HG03045 (cell line): Measurements from ENCODE around the gene HEATR9.

Experiments used
- ATAC-seq: cut with Tn5 transposase; IDR thresholded peaks from one replicate; pipeline ENCODE4 v1.9.1; 2021; ENCODE audit warnings: mild to moderate bottlenecking, moderate library complexity; ENCODE audit not compliant: unreplicated experiment

Gene HEATR9

DNA sequence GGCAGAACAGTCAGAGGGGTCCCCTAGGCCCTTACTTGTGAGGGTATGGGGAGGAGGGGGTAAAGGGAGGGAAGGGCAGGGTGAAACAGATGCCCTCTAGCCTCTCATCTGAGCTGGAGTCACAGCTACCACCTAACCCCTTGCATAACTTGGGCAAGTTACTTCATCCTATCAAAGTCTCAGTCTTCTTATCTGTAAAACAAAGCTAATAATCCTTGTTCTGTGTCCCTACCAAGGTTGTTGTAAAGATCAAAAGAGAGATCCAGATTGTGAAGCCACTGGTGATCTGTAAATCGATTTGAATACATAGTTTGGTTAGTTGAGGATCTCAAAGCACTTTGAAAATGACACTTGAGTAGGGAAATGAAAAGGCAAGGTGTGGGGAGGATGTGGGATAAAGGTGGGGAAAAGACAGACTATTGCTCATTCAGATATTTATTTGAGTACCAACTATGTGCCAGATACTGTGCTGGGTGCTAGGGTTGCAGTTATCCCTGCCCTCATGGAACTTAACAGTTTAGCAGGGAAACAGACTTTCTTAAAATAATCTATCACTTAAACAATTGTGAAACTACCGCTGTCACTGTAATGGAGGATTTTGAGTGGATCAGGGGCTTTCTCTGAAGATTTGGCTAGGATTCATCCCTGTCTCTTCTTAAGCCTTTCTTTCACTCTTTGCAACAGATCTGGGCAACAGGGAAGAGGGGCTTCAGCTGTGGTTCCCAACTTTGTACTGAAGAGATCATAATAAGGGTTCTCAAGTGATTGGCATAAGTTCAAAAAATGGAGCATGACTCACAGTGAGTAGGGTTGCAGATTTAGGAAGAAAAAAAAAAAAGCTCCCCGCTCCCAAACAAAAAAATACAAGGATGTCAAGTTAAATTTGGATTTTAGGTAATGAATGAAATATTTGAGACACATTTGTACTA lies 3.0 kb downstream of the HEATR9 start:
- ATAC-seq = no peak

DNA sequence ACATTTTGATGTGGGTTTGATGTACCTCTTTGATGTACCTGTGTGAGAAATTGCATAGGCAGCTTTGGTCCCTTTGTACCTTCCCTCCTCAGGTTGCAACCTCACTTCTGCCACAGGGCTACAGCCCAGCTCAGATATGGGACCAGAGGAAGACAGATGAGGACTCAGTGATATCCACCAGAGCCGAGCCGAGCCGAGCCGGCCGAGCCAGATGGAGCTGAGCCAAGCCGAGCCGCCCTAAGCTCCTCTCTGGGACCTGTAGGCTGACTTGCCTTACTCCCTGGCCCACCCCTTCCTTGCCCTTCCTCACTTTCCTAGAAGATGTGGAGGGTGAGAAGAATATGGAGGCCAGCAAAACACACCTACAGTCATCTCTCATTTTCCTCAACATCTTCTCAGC lies 3.8 kb downstream of the HEATR9 start:
- no peak for ATAC-seq

DNA sequence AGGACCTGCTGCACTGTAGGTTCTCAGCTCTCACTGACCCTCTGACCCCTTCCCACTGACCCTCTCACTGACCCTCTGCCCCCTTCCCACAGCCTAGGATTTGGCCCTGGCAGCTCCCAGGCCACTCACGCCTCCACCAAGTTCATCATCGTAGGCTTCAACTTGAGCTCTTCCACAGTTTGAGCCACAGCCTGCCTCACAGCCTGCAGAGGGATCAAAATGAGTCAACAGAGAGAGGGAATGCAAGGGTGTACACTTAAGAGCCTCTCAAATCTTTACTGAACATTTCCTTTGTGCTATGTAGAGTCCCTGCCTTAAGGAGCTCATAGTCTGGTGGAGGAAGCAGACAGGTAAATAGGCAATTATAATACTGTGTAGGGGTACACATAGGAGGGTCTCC lies 12.1 kb downstream of the HEATR9 start:
- ATAC-seq = no peak

DNA sequence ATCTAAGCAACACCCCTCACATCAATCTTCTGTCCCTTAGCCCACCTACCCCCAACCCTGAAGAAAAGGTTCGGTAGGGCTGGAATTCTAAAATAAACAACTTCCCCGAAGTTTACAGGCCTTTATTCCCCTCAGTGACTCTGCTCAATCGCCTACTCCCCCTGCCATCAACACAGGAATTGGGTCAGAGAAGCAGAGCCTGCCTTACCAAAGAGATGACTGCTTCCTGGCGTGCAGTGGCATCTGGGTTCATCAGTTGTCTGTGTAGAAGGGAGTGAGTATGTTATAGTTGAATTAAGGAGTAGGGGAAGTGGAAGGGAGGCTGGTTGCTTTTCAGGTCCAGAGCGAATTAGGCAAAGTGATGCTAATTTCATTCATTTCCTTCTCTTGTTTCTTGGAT lies 12.7 kb downstream of the HEATR9 start:
- ATAC-seq = no peak

DNA sequence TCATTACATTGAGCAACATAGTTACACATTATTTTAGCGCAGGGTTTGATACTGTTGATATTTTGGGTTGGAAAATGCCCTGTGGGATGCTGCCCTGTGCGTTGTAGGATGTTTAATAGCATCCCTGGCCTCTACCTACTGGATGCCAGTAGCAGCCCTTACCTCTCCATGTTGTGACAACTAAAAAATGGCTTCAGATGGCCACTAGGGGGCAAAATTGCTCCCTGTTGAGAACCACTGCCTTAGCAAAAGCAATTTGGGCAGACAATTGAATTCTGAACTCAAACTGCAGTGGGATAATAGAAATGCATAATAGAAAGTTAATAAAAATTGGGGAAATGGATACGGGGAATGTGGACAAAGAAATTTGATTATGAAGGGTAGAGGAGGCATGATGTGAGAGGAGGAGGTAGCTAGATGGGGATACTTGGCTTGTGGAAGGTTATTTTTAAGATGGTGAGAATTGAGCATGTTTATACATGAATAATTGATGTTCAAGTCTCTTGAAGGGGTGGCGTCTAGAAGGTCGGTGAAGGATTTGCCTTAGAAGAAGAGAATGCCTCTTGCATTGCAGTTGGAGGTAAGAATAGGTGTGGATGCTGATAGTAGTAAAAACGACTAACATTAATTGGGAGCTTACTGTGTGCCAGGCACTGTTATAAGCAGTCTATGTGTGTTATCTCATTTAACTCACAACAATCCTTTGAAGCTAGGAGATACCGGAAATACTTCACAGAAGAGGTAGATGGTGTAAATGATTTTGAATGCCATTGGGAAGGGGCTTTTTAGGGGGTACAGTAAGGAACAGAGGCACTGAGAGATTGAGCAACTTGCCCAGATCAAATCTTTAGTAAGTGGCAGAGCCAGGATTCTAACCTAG lies 19.0 kb downstream of the HEATR9 start:
- no peak for ATAC-seq

DNA sequence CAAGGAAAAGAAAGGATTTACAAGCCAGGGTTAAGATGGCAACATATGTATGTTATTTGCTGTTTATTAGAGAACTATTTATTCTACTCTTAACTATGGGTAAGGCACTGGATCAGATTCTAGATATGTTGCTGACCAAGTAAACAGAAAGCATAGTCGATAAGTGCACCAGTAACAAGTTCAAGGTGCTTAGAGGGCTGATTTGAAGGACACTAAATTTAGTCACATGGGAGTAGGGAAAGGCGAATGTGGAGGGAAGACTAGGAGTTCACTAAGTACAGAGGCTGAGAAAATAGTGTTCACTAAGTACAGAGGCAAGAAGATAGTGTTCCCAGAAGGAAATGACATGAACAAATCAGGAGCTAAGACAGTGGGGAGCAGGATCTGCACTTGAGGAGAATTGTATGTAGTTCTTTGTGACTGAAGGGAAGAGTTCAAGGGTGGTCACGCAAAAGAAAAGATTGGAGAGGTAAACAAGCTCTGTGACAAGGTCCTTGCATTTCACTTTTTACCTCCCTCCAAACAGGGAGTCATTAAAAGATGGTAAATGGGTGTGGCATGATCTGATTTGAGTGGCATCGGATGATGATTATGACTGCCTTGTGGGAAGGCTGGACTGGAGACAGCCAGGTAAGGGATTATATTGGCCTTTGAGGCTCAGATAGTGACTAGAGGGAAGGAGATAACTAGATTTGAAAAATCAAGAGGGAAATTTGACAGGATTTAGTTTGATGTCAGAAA lies 20.9 kb downstream of the HEATR9 start:
- no peak for ATAC-seq

DNA sequence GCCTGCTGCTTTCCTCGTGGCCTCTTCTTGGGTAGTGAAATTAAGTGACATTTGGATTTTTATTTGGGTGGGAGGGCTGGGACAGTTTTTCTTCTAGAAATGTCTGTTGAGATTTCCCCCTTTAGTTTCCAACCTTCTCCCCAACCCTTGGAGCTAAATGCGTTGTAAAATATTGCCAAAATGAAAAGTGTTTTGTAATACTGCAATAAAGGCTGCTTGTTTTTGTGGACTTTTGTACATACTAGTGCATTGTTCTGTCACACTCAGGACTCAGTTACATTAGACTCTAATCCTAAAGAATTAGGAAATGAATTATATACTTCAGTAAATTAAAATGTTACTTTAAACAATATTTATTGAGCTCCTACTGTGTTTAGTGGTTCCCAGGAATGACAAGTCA lies 21.7 kb downstream of the HEATR9 start:
- no peak for ATAC-seq

DNA sequence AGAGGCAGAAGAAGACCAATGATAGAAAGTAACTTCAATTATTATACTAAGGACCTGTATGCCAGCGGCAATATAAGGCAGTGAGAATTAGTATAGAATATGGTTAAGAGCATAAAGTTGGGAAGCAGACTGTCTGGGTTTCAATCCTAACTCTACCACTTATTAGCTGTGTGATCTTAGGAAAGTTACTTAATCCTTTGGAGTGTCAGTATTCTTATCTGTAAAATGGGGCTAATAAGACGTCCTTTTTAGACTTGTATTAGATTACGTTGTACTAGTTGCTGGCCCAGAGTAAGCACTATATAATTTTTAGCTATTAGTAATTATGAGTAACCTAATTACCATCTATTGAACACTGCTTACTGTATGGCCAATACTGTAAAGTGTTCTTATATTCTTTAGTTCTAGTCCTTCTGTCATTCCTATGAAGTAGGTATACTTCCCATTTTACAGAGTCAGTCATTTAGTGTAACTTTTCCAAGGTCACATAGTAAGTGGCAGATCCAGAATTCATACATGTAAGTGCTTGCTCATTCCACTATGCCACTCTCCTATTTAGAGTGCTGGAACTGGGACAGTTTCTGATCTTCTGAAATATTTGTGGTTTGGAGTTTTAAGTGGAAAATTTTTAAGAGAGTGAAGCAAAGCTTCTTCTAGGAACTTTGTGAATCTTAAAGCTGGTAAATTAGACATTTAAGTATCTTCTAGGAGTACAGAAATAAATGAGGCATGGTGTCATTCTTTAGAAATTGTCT lies 22.5 kb downstream of the HEATR9 start:
- ATAC-seq = no peak

DNA sequence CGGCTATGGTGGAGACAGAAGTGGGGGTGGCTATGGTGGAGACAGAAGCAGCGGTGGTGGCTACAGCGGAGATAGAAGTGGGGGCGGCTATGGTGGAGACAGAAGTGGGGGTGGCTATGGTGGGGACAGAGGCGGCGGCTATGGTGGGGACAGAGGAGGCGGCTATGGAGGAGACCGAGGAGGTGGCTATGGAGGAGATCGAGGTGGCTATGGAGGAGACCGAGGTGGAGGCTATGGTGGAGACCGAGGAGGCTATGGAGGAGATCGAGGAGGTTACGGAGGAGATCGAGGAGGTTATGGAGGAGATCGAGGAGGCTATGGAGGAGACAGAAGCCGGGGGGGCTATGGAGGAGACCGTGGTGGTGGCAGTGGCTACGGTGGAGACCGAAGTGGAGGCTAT lies 24.1 kb downstream of the HEATR9 start:
- no peak for ATAC-seq

DNA sequence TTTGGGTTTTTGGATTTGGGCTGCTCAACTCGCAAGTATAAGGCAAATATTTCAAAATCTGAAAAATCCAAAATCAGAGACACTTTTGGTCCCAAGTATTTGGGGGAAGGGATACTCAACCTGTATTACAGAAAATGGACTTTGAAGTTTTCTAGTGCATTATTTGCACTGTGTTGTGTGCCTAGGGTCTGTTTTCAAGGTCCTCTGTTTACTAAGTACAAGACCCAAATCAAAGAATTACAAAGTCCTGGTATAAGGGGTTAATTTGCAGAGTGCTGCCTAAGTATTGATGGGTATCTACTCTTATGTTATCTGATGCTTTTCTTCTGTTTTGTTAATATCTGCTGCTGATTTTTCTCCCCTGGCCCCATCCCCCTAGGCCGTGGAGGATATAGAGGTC lies 25.0 kb downstream of the HEATR9 start:
- no peak for ATAC-seq

DNA sequence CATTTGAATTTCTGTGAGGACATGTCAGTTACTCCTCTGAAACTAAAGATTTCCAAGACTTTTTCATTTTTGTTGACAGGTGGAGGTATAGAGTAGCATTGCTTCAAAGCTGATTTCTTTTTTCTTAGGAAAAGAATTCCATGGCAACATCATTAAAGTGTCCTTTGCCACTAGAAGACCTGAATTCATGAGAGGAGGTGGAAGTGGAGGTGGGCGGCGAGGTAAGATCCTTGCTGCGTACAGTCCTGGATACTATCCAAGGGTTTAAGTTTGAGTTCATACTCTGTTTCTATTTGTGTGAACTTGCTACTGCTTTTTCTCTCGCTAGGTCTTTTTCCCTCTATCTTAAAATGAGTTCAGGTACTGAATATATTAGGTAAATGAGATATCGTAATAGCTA lies 26.5 kb downstream of the HEATR9 start:
- ATAC-seq = no peak

DNA sequence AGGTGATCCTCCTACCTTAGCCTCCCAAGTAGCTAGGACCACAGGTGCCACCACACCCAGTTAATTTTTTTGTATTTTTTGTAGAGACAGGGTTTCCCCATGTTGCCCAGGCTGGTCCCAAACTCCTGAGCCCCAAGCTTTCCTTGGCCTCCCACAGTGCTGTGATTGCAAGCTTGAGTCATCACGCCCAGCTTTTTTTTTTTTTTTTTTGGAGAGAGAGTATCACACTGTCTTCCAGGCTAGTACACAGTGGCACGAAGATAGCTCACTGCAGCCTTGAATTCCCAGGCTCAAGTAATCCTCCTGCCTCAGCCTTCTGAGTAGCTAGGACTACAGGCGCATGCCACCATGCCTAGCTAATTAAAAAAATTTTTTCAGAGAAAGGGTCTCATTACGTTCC lies 27.2 kb downstream of the HEATR9 start:
- ATAC-seq = no peak

DNA sequence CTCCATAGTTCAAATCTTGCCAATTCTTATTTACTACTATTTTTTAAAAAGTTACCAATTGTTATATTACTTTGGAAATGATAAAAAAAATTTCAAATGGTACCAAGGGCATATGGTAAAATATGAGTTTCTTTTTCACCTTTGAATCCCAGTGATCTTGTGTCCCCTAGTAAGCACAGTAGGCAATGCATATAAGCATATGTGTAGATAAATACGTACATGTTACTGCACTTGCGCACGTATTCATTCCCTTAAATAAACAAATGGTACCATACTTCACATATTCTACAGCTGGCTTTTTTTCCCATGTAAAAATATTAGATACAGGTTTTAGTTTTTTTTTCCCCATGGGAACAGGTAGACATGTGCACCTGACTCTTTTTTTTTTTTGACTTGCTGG lies 27.6 kb downstream of the HEATR9 start:
- no peak for ATAC-seq

DNA sequence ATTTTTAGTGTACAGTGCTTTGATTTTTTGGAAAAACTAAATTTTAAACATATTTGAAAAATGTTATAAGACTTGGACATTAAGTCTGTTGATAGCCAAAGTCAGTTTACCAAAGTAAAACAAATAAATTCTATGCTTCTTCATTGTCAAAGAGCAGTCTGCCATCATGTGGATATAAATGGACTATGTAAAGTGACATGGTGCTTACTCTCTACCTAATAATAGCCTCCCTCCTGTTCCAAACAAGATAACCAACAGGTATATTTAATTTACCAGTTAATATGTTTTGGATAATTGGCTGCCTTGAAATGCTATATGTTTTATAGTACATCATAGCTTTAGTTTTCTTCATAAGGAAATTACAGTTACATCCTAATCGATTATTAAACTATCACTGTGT lies 43.5 kb downstream of the HEATR9 start:
- ATAC-seq = no peak

DNA sequence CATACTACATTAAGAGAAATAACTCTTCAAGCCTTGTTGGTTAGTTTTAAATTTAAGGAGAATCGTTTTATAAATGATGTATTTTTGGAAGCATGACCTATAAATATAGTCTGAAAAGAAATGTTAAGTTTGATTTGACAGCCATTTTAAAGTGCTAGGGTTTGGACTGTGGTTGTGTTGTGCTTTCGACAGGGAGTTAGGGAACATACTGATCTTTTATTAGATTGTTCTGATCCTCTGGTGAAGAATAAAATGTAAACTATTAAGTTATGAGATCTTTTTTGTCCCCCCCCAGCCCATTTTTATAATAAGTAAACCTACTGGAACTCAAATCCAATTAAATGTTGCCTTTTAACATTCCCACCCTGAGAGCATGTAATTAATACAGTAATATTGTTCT lies 47.4 kb downstream of the HEATR9 start:
- no peak for ATAC-seq

DNA sequence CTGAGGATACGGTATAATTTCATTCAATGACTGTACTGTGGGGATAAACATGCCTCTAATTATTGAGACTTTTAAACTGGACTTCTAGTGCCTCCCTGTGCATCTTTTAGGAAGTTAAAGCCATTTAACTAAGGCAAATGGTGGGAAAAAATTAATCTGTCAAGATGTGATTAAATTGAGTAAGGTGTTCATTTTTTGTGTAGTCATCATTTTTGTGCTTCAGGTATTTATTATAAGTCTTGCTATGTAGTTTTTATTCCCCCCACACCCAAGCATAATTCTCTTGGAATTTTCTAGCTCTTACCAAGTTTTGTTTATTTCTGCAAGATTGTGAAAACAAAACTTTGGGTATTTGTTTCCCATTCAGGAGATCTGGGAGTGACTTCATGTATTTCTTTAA lies 49.2 kb downstream of the HEATR9 start:
- ATAC-seq = no peak

DNA sequence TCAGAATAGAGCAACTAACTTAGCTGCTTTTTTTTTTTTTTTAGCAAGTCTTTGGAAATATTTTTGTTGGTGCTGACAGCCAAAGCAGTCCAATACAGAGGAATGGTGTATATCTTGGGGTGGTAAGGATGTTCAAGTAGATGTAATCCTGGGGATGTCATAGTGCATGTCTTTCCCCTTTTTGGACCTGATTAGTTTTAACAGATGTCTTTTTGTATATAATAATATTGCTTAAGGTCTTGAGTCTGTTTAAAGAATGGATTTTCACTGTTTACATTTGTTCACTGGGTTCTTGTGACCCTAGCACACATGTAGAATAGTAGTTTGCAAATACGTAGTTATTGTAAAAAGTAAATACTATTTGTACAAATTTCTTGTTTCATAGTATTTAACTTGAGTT lies 51.5 kb downstream of the HEATR9 start:
- ATAC-seq = no peak

DNA sequence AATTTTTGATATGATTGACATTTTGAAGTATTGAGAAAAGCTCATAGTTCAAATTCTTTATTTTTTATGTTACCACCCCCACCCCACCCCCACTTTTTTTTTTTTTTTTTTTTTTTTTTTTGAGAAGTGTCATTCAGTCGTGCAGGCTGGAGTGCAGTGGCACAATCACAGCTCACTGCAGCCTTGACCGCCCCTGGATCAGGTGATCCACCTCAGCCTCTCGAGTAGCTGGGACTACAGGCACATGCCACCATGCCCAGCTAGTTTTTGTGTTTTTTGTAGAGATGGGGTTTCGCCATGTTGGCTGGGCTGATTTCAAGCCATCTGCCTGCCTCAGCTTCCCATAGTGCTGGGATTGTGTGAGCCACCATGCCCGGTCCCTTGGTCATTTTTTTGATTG lies 52.0 kb downstream of the HEATR9 start:
- no peak for ATAC-seq

DNA sequence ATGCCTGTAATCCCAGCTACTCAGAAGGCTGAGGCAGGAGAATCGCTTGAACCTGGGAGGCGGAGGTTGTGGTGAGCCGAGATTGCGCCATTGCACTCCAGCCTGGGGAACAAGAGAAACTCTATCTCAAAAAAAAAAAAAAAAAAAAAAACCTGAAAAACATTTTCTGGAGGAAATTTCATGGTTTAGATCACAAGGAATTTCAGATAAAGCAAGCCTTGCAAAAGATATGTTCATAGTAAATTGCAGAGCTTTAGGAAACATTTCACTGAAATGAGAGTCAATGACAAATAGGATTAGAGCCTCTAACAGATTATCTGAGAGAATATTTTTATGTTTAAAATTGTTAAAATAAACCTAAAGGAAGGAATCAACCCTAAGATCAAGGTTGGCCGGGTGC lies 56.2 kb downstream of the HEATR9 start:
- ATAC-seq = no peak

DNA sequence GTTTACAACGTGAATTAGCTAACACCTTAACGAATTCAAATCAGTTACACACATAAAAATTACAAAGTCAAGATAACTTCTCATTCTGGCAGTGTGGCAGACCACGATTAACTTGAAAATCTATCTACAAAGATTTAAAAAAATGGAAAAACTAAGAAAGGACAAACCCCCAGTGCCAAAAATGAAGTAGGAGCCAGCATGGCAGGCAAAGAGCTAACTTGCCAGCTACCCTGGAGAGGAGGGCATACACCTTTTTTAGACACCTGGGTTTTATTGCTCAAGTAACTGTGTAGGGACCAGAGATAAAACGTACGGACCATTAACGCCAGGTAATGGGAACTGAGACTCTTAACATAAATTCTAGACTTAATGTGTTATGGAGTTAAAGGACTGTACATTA lies 56.9 kb downstream of the HEATR9 start:
- no peak for ATAC-seq
